H1 (cell line): ENCODE results near the gene IL13.

Experiments
- CHD1 ChIP-seq: IDR thresholded peaks from 2 replicates; pipeline ENCODE4 v1.6.1; 2012; ENCODE audit warnings: low read depth, low read length, improper control_type of control experiment
- TF ChIP-seq, protein P1 (sequence below), 3 experiments: IDR thresholded peaks; 1 replicate in 2 of 3; 2 replicates in 1 of 3; pipeline versions ENCODE4 v1.5.1 to v1.6.1; 2011; ENCODE audit warnings: low read length in 3 of 3, mild to moderate bottlenecking in 3 of 3, inconsistent platforms in 2 of 3, low read depth in 1 of 3, moderate library complexity in 1 of 3; ENCODE audit not compliant: insufficient read depth in 1 of 3; ENCODE audit errors: control extremely low read depth in 1 of 3

DNA sequence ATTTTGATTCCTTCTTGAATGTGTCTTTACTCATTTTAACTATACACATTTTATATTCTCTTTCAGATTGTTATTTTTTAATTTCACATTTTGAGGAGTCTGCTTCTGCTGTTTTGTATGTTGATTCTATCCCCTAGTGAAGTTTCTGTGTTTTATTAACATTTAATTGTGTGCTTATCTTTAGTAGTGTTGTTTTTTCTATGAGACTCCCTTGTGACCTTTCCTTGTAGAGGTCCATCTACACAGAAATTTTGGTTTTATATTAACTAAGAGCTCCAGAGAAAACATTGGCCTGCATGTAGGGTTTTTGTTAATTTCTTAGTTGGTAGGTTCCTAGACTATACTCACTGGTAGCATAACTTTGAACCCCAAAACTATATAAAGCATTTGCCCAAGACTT, 35.4 kb upstream of the IL13 start:
- TF ChIP-seq, protein P1, sequence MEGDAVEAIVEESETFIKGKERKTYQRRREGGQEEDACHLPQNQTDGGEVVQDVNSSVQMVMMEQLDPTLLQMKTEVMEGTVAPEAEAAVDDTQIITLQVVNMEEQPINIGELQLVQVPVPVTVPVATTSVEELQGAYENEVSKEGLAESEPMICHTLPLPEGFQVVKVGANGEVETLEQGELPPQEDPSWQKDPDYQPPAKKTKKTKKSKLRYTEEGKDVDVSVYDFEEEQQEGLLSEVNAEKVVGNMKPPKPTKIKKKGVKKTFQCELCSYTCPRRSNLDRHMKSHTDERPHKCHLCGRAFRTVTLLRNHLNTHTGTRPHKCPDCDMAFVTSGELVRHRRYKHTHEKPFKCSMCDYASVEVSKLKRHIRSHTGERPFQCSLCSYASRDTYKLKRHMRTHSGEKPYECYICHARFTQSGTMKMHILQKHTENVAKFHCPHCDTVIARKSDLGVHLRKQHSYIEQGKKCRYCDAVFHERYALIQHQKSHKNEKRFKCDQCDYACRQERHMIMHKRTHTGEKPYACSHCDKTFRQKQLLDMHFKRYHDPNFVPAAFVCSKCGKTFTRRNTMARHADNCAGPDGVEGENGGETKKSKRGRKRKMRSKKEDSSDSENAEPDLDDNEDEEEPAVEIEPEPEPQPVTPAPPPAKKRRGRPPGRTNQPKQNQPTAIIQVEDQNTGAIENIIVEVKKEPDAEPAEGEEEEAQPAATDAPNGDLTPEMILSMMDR (IDR thresholded peaks at IDR 0.05; ENCODE audit: control extremely low read depth in 1 of 3, insufficient read depth in 1 of 3, low read depth in 1 of 3, low read length in 3 of 3), result no peak
- TF ChIP-seq CHD1, result no peak
